Skeletal muscle satellite cell (primary cell): Measurements from ENCODE around the gene ZNF354B. TPM values are rescaled to one million over a fixed set of nuclear protein-coding genes. Genes with fewer than 3 reads are reported as not detected.

Source experiments
- H3K27me3 ChIP-seq: 2 replicates; pipeline ENCODE4 v1.7.0; 2013; ENCODE audit warnings: low read length; ENCODE audit not compliant: control insufficient read depth, insufficient read depth
- H3K36me3 ChIP-seq: 2 replicates; pipeline ENCODE4 v1.7.0; 2013; ENCODE audit warnings: mild to moderate bottlenecking, control low read depth, low read length; ENCODE audit not compliant: insufficient read depth
- H3K4me1 ChIP-seq: 2 replicates; pipeline ENCODE4 v1.7.0; 2013; ENCODE audit warnings: low read length; ENCODE audit not compliant: control insufficient read depth, insufficient read depth
- H3K4me2 ChIP-seq: 2 replicates; pipeline ENCODE4 v1.7.0; 2013; ENCODE audit warnings: mild to moderate bottlenecking, low read length
- H3K4me3 ChIP-seq: 2 replicates; pipeline ENCODE4 v1.7.0; 2013; ENCODE audit warnings: low read length
- H3K9ac ChIP-seq: 2 replicates; pipeline ENCODE4 v1.7.0; 2013; ENCODE audit warnings: mild to moderate bottlenecking, low read depth, low read length, moderate library complexity
- H3K9me3 ChIP-seq: replicated peaks from 2 replicates; pipeline ENCODE4 v1.7.0; 2013; ENCODE audit warnings: mild to moderate bottlenecking, control low read depth, low read length
- small RNA-seq: library from RNA; depleted of rRNA; stranded (forward); fragments of <200 nt; gene quantifications from one replicate; pipeline ENCODE3, GENCODE V24; 2012

The ZNF354B gene

DNA sequence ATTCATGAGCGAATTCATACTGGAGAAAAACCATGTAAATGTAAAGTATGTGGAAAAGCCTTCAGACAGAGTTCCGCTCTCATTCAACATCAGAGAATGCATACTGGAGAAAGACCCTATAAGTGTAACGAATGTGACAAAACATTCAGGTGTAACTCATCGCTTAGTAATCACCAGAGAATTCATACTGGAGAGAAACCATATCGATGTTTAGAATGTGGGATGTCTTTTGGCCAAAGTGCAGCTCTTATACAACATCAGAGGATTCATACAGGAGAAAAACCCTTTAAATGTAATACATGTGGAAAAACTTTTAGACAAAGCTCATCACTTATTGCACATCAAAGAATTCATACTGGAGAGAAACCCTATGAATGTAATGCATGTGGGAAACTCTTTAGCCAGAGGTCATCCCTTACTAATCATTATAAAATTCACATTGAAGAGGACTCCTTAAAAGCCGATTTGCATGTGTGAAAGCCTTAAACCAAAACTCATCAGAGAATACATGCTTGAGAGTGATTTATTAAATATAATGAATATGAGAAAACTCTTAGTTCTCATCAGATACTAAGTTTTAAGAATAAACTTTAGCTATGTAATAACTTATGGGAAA is 24.2 kb downstream of the ZNF354B start:
- no peaks in the 10 kb centered on the region for H3K27me3 ChIP-seq
- peaks cover 48% of the 10 kb centered on the region for H3K9me3 ChIP-seq
- H3K4me3 ChIP-seq, result no peak overlapping the region
- no peak overlapping the region for H3K4me2 ChIP-seq
- H3K9ac ChIP-seq, result no peak overlapping the region
- H3K4me1 ChIP-seq, result no peaks in the 10 kb centered on the region
- peaks cover 75% of the 10 kb centered on the region for H3K36me3 ChIP-seq

DNA sequence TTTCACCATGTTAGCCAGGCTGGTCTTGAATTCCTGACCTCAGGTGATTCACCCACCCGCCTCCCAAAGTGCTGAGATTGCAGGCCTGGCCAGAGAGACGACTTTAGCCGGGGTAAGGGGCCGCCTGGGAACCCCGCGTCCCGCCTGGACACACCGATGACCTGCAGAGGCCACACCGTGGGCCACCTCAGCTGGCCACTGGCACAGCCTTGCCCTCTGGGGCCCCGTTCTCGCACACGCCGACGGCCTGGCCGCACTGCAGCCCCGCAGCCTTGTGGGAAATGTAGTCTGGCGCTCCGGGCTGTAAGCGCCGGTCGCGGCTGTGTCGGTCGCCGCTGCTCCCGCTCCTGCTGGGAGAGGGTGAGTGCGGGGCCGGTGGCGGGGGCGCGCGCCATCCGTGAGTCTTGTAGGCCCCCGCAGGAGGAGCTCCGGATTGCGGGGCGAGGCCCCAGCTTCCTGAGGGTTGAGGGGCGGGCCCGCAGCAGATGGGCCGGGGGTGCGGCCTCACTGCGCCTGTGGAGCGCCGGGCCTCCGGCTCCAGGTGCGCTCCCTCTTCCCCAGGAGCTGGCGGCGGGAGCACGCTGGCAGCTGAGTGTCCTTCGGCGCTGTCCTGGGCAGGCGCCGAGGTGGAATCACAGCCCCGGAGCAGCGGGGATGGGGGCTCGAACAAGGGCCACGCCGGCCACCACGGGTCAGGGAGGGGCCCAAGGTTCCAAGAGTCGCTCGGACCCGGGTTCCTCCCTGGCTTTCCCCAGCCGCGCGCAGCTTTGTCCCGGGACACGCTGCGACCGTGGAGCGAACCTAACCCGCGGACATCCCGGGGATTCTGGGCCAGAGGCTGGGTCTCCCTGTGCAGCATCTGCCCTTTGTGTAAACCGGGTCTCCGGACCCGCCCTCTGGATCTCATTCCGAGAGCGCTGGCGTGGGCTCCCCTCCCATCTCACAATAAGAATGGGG is 36.1 kb downstream of the ZNF354B start, which contains the start of gene ZFP2:
ZFP2 (plus strand) TSS at position 299 of the 957 bp plus-strand sequence. CDS start 35,401 bp downstream, outside the sequence.
- Histone ChIP-seq H3K9me3 (no peaks in the 10 kb centered on the region), H3K4me1 (no peaks in the 10 kb centered on the region), H3K27me3 (no peaks in the 10 kb centered on the region), H3K4me3 (peak within 1 kb of the TSS; percentile 75), H3K36me3 (no peaks in the 10 kb centered on the region), H3K9ac (peak within 1 kb of the TSS; percentile 75), H3K4me2 (peak within 1 kb of the TSS; percentile 94)

DNA sequence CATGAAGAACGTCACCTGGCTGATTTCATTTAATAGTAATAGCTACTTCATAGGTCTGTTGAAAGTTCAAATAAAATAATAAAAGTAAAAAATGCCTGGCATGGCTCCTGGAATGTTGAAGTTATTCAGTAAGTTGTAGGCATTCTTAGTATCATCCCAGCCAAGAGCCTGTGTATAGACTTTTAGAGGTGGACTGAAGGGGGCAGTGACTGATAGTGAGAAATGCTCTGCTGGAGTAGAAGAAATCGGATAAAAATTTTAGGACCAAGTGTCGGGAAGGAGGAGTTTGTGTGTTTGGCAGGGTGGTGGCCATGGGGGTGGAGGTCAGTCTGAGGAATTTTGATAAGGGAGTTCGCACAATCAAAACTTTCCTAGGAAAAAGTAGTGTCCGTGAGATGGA is 39.5 kb downstream of the ZNF354B start:
- Histone ChIP-seq H3K4me1 (no peaks in the 10 kb centered on the region), H3K9me3 (no peaks in the 10 kb centered on the region), H3K27me3 (no peaks in the 10 kb centered on the region), H3K36me3 (no peaks in the 10 kb centered on the region), H3K4me3 (no peak overlapping the region), H3K4me2 (no peak overlapping the region), H3K9ac (no peak overlapping the region)

DNA sequence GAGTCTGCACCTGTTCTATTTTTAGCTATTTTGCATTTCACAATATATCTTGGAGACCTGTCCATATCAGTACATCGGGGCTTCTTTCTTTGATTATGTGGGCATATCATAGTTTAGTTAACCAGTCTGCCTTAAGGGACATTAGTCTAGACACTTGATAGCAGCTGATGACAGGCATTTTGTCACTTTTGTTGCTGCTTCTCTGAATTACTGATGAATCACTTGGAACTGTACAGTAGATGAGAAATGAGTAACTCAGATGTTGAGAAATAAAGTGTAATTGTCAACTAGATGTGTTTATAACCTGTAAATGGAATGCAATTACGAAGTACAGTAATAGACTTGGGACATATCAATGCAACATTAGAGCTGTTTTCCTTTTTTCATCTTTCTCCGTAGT is 43.1 kb downstream of the ZNF354B start:
- Histone ChIP-seq H3K9me3 (no peaks in the 10 kb centered on the region), H3K27me3 (no peaks in the 10 kb centered on the region), H3K4me2 (no peak overlapping the region), H3K4me1 (no peaks in the 10 kb centered on the region), H3K9ac (no peak overlapping the region), H3K4me3 (no peak overlapping the region), H3K36me3 (no peaks in the 10 kb centered on the region)

DNA sequence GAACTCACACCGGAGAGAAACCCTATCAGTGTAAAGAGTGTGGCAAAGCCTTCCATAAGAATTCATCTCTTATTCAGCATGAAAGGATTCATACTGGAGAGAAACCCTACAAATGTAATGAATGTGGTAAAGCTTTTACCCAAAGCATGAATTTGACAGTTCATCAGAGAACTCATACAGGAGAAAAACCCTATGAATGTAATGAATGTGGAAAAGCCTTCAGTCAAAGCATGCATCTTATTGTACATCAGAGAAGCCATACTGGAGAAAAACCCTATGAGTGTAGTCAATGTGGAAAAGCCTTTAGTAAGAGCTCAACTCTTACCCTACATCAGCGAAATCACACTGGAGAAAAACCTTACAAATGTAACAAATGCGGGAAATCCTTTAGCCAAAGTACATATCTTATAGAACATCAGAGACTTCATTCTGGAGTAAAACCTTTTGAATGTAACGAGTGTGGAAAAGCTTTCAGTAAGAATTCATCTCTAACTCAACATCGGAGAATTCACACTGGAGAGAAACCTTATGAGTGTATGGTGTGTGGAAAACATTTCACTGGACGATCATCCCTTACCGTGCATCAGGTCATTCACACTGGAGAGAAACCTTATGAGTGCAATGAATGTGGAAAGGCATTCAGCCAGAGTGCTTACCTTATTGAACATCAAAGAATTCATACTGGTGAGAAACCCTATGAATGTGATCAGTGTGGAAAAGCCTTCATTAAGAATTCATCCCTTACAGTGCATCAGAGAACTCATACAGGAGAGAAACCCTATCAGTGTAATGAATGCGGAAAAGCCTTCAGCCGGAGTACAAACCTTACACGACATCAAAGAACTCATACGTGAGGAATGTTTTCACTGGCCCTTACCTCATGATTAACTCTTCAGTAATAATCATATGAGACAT is 72.3 kb downstream of the ZNF354B start:
- no peak overlapping the region for H3K4me3 ChIP-seq
- no peaks in the 10 kb centered on the region for H3K4me1 ChIP-seq
- no peak overlapping the region for H3K9ac ChIP-seq
- no peaks in the 10 kb centered on the region for H3K27me3 ChIP-seq
- H3K4me2 ChIP-seq, result no peak overlapping the region
- no peaks in the 10 kb centered on the region for H3K36me3 ChIP-seq
- peaks cover 73% of the 10 kb centered on the region for H3K9me3 ChIP-seq

Small RNA genes lying within 50 kb of the gene (small RNA-seq; reads per million reads assigned to genes)
- gene AC126915.2 (not detected), gene AC126915.3 (not detected)
